PC-3 (cell line): ENCODE measurements around the gene TOP2B.

Experiments
- CTCF ChIP-seq: fragments of 300-600 bp; sonication (generic); conservative IDR thresholded peaks from 2 replicates; pipeline ENCODE4 v1.5.1; 2017; ENCODE audit warnings: antibody characterized with exemption, low read depth, mild to moderate bottlenecking, low read length
- EZH2 ChIP-seq: fragments of 300-600 bp; sonication (generic); IDR thresholded peaks from one replicate; pipeline ENCODE4 v1.6.1; 2017; ENCODE audit warnings: antibody characterized with exemption, mild to moderate bottlenecking, low read length; ENCODE audit not compliant: unreplicated experiment
- EZH2phosphoT487 ChIP-seq: fragments of 300-600 bp; sonication (generic); IDR thresholded peaks from 2 replicates; pipeline ENCODE4 v1.6.1; 2018; ENCODE audit warnings: mild to moderate bottlenecking, antibody characterized with exemption, low read length, borderline replicate concordance

GRCh38 chr3:25558121-25558520, 106.6 kb downstream of the TOP2B start:
- TF ChIP-seq CTCF (no peak), EZH2 (no peak), EZH2phosphoT487 (no peak)
